ENCODE measurements around the gene CLK2. TPM values are rescaled to one million over a fixed set of nuclear protein-coding genes. Genes with fewer than 3 reads are reported as not detected.
"Not testable (repeated sequence)": the region's sequence is repeated elsewhere in the genome, so short reads cannot be mapped to it uniquely, and the experiment has no call there.

Gene CLK2
- total and polyA plus RNA-seq, 7 experiments from 2014 or later, result 16.7 to 137 (median 73.7) TPM

GRCh38 chr1:155246796-155247195 is 26.5 kb downstream of the CLK2 start:
- POLR2A ChIA-PET, result interaction anchor here (1.8 kb wide), 1 partner anchor 15 kb away, joined by 6 read pairs; no protein-coding TSS in a partner anchor
- intact Hi-C loops (cut with micrococcal nuclease), result not testable (repeated sequence)

DNA sequence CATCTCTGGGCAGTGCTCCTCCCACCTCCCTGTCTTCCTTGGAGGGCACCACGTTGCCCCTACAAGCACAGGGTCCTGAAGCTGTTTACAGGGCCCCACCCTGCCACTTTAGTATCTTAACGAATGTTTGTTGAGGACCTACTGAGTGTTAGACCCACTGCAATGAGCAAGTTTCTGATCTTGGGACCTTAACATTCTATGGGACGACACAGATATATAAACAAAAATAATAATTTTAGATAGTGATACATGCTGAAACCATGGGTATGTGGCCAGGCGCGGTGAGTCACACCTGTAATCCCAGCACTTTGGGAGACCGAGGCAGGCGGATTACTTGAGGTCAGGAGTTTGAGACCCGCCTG is 28.2 kb downstream of the CLK2 start:
- peak overlapping the region; percentile 63 for H3K4me3 ChIP-seq (ENCODE audit: low read length)
- ChIA-PET CTCF (interaction anchor here (0.7 to 1.0 kb wide), 2 partner anchors 8 to 1601 kb away, joined by 3 read pairs; no protein-coding TSS in a partner anchor), POLR2A (interaction anchor here (0.5 to 3.8 kb wide), 16 partner anchors 10 to 968 kb away, joined by 3 to 20 read pairs (median 3); partner anchors contain the start of genes ENTREP3, FDPS, PMF1 and SCAMP3)
- peaks cover 0 to 6% (median 3%) of the 10 kb centered on the region in 5 donors for H3K27me3 Mint-ChIP-seq
- H3K4me3 Mint-ChIP-seq, result peak overlapping the region; percentile 84 to 97 (median 91)
- peak overlapping the region; percentile 73 for H3K27ac ChIP-seq (ENCODE audit: low read depth, low read length)
- H3K36me3 Mint-ChIP-seq, result peaks cover 0 to 5% (median 0%) of the 10 kb centered on the region in 5 donors
- no peaks in the 10 kb centered on the region for H3K27me3 ChIP-seq (ENCODE audit: control insufficient read depth in 2 of 2, insufficient read depth in 2 of 2, low read length in 2 of 2)
- intact Hi-C loops (cut with micrococcal nuclease), result loop anchor here (2.0 kb wide), 2 partner anchors 32 to 50 kb away; partner anchors contain the start of gene HCN3 (in 1 of the 2)
- peaks cover 33 to 52% (median 43%) of the 10 kb centered on the region in 7 donors for H3K4me1 Mint-ChIP-seq
- H3K27ac Mint-ChIP-seq, result peak overlapping the region; percentile 94 to 100 (median 98)
- H3K9me3 ChIP-seq (ENCODE audit: control insufficient read depth in 2 of 3, low read length in 3 of 3), result no peaks in the 10 kb centered on the region
- peaks cover 19 to 20% of the 10 kb centered on the region in 2 donors for H3K4me1 ChIP-seq (ENCODE audit: control insufficient read depth in 2 of 2, insufficient read depth in 2 of 2, low read length in 2 of 2)
- ATAC-seq (no peak), DNase-seq (no peak)
- H3K36me3 ChIP-seq (ENCODE audit: control insufficient read depth in 2 of 3, insufficient read depth in 3 of 3, low read length in 3 of 3), result no peaks in the 10 kb centered on the region
- H3K9me3 Mint-ChIP-seq, result peaks cover 0 to 8% (median 0%) of the 10 kb centered on the region in 11 donors

More at GRCh38 chr1:155246796-155247195, 26.5 kb downstream of the CLK2 start:
- peak overlapping the region in 7 of 9 donors; percentile 9 to 100 (median 43) for H3K27ac Mint-ChIP-seq
- not testable (repeated sequence) for DNase-seq; H3K36me3 ChIP-seq (ENCODE audit: control insufficient read depth in 2 of 3, insufficient read depth in 3 of 3, low read length in 3 of 3); H3K9me3 ChIP-seq (ENCODE audit: control insufficient read depth in 2 of 3, low read length in 3 of 3); ATAC-seq; H3K27ac ChIP-seq (ENCODE audit: low read depth, low read length); H3K36me3 Mint-ChIP-seq; H3K27me3 Mint-ChIP-seq; H3K27me3 ChIP-seq (ENCODE audit: control insufficient read depth in 2 of 2, insufficient read depth in 2 of 2, low read length in 2 of 2); H3K9me3 Mint-ChIP-seq; H3K4me3 ChIP-seq (ENCODE audit: low read length)
- CTCF ChIA-PET, result interaction anchor here (6.4 kb wide), 1 partner anchor 74 kb away, joined by 105 read pairs; the partner anchor contains the start of gene RUSC1
- H3K4me1 ChIP-seq (ENCODE audit: control insufficient read depth in 2 of 2, insufficient read depth in 2 of 2, low read length in 2 of 2), result peaks cover 12 to 13% of the 10 kb centered on the region in 2 donors
- peaks cover 22 to 42% (median 30%) of the 10 kb centered on the region in 7 donors for H3K4me1 Mint-ChIP-seq
- peak overlapping the region in 1 of 10 donors; percentile 36 for H3K4me3 Mint-ChIP-seq

GRCh38 chr1:155244368-155245162 is 28.7 kb downstream of the CLK2 start:
- ChIA-PET CTCF (interaction anchor here (0.6 to 1.9 kb wide), 6 partner anchors 8 to 1600 kb away, joined by 3 to 8 read pairs (median 3); no protein-coding TSS in a partner anchor), POLR2A (interaction anchor here (0.6 to 3.8 kb wide), 23 partner anchors 11 to 970 kb away, joined by 3 to 20 read pairs (median 4); partner anchors contain the start of genes CLK2, ENTREP3, FDPS and KRTCAP2)
- Mint-ChIP-seq H3K27me3 (peaks cover 0 to 6% (median 3%) of the 10 kb centered on the region in 5 donors), H3K9me3 (peaks cover 0 to 8% (median 0%) of the 10 kb centered on the region in 11 donors), H3K4me3 (peak overlapping the region; percentile 84 to 97 (median 91)), H3K27ac (peak overlapping the region; percentile 94 to 100 (median 98)), H3K36me3 (peaks cover 0 to 5% (median 0%) of the 10 kb centered on the region in 5 donors), H3K4me1 (peaks cover 31 to 50% (median 44%) of the 10 kb centered on the region in 7 donors)
- peak overlapping the region; percentile 73 for H3K27ac ChIP-seq (ENCODE audit: low read depth, low read length)
- DNase-seq (peak; percentile 76 to 96 (median 94)), ATAC-seq (peak; percentile 92)
- peaks cover 19 to 20% of the 10 kb centered on the region in 2 donors for H3K4me1 ChIP-seq (ENCODE audit: control insufficient read depth in 2 of 2, insufficient read depth in 2 of 2, low read length in 2 of 2)
- intact Hi-C loops (cut with micrococcal nuclease), result loop anchor here (1.0 to 5.0 kb wide), 14 partner anchors 17 to 1093 kb away; partner anchors contain the start of genes HCN3 (in 2 of the 2), KRTCAP2 (in 2 of the 2), SCAMP3 (in 2 of the 2) and TRIM46 (in 2 of the 2)
- no peaks in the 10 kb centered on the region for H3K9me3 ChIP-seq (ENCODE audit: control insufficient read depth in 2 of 3, low read length in 3 of 3)
- peak overlapping the region; percentile 63 for H3K4me3 ChIP-seq (ENCODE audit: low read length)
- no peaks in the 10 kb centered on the region for H3K36me3 ChIP-seq (ENCODE audit: control insufficient read depth in 2 of 3, insufficient read depth in 3 of 3, low read length in 3 of 3)
- no peaks in the 10 kb centered on the region for H3K27me3 ChIP-seq (ENCODE audit: control insufficient read depth in 2 of 2, insufficient read depth in 2 of 2, low read length in 2 of 2)

DNA sequence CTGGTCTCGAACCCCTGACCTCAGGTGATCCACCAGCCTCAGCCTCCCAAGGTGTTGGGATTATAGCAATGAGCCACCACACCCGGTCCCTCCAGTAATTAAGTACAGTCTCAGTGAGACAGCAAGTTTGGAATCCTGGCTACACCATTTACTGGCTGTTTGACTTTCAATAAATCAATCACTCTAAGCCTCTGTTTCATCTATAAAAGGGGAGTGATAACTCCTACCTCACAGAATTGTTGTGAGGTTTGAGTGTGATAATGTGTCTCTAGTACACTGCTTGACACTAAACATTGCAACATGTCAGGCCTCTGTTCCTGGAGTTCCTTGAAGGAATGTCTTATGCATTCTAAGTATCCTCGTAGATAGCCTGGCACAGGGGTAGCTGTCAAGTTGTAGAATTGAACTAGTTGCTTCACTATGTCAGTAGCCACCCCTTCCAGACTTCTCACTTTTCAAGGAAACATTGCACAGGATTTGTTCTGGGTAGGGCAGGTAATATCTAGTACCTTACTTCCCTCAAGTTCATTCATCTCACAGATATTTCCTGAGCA is 30.4 kb downstream of the CLK2 start:
- Histone ChIP-seq H3K36me3 (ENCODE audit: control insufficient read depth in 2 of 3, insufficient read depth in 3 of 3, low read length in 3 of 3) (peaks cover 0 to 5% (median 0%) of the 10 kb centered on the region in 3 experiments), H3K9me3 (ENCODE audit: control insufficient read depth in 2 of 3, low read length in 3 of 3) (no peaks in the 10 kb centered on the region), H3K27ac (ENCODE audit: low read depth, low read length) (peak overlapping the region; percentile 73), H3K4me1 (ENCODE audit: control insufficient read depth in 2 of 2, insufficient read depth in 2 of 2, low read length in 2 of 2) (peaks cover 19 to 20% of the 10 kb centered on the region in 2 donors), H3K4me3 (ENCODE audit: low read length) (no peak overlapping the region), H3K27me3 (ENCODE audit: control insufficient read depth in 2 of 2, insufficient read depth in 2 of 2, low read length in 2 of 2) (no peaks in the 10 kb centered on the region)
- Mint-ChIP-seq H3K4me3 (peak overlapping the region; percentile 85 to 97 (median 91)), H3K9me3 (peaks cover 0 to 8% (median 0%) of the 10 kb centered on the region in 11 donors), H3K4me1 (peaks cover 31 to 53% (median 44%) of the 10 kb centered on the region in 7 donors), H3K27me3 (peaks cover 0 to 6% (median 3%) of the 10 kb centered on the region in 5 donors), H3K36me3 (peaks cover 0 to 6% (median 3%) of the 10 kb centered on the region in 5 donors), H3K27ac (peak overlapping the region; percentile 84 to 100 (median 95))
- ATAC-seq (no peak), DNase-seq (no peak)
- ChIA-PET POLR2A (interaction anchor here (0.6 to 3.8 kb wide), 7 partner anchors 11 to 69 kb away, joined by 3 to 20 read pairs (median 4); partner anchors contain the start of genes KRTCAP2 and TRIM46), CTCF (interaction anchor here (0.7 to 1.9 kb wide), 5 partner anchors 8 to 81 kb away, joined by 3 to 10 read pairs (median 6); no protein-coding TSS in a partner anchor)
- intact Hi-C loops (cut with micrococcal nuclease), result loop anchor here (5.0 kb wide), 4 partner anchors 71 to 1094 kb away; partner anchors contain the start of genes CCT3 (in 1 of the 2), KRTCAP2 (in 1 of the 2), PMVK (in 1 of the 2) and SLC50A1 (in 1 of the 2)

DNA sequence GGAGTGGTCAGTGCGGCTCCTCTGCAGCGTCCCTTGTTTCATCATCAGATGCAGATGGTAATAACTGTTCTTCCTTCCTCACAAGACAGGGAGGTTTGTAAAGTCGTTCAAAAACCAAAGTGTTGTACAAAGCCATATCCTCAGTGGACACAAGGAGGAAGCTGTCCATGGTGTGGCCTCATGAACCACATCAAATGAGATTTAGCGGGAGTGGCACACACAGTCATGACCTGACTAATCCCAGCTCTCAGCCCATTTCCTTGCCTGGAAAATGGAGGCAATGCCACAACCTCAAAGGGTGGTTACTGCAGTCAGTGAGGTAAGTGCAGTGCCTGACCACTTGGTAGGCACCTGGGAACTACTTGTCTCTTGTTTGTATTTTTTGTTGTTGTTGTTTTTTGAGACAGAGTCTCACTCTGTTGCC is 31.5 kb downstream of the CLK2 start:
- peaks cover 0 to 15% (median 0%) of the 10 kb centered on the region in 3 experiments for H3K36me3 ChIP-seq (ENCODE audit: control insufficient read depth in 2 of 3, insufficient read depth in 3 of 3, low read length in 3 of 3)
- DNase-seq, result no peak
- H3K4me1 ChIP-seq (ENCODE audit: control insufficient read depth in 2 of 2, insufficient read depth in 2 of 2, low read length in 2 of 2), result peaks cover 19 to 20% of the 10 kb centered on the region in 2 donors
- peaks cover 0 to 6% (median 3%) of the 10 kb centered on the region in 5 donors for H3K27me3 Mint-ChIP-seq
- ChIA-PET CTCF (interaction anchor here (1.2 to 2.5 kb wide), 3 partner anchors 9 to 23 kb away, joined by 3 to 10 read pairs (median 8); no protein-coding TSS in a partner anchor), POLR2A (interaction anchor here (0.6 to 3.8 kb wide), 9 partner anchors 8 to 170 kb away, joined by 3 to 20 read pairs (median 4); partner anchors contain the start of genes RUSC1, SCAMP3 and THBS3)
- H3K27me3 ChIP-seq (ENCODE audit: control insufficient read depth in 2 of 2, insufficient read depth in 2 of 2, low read length in 2 of 2), result no peaks in the 10 kb centered on the region
- H3K4me3 Mint-ChIP-seq, result peak overlapping the region in 7 of 10 donors; percentile 78 to 92 (median 88)
- H3K27ac ChIP-seq (ENCODE audit: low read depth, low read length), result peak overlapping the region; percentile 49
- no peaks in the 10 kb centered on the region for H3K9me3 ChIP-seq (ENCODE audit: control insufficient read depth in 2 of 3, low read length in 3 of 3)
- peak; percentile 26 for ATAC-seq
- peaks cover 31 to 53% (median 44%) of the 10 kb centered on the region in 7 donors for H3K4me1 Mint-ChIP-seq
- peak overlapping the region; percentile 73 to 98 (median 91) for H3K27ac Mint-ChIP-seq
- H3K4me3 ChIP-seq (ENCODE audit: low read length), result no peak overlapping the region
- peaks cover 0 to 8% (median 0%) of the 10 kb centered on the region in 11 donors for H3K9me3 Mint-ChIP-seq
- peaks cover 0 to 12% (median 5%) of the 10 kb centered on the region in 5 donors for H3K36me3 Mint-ChIP-seq
- intact Hi-C loops (cut with micrococcal nuclease), result loop anchor here (1.0 to 5.0 kb wide), 5 partner anchors 23 to 1095 kb away; partner anchors contain the start of genes CCT3 (in 1 of the 2), KRTCAP2 (in 1 of the 2), PMVK (in 1 of the 2) and SLC50A1 (in 1 of the 2)
